Endothelial cell (in vitro differentiated cells): ENCODE data around the gene EPHA1. TPM values are rescaled to one million over a fixed set of nuclear protein-coding genes. Genes with fewer than 3 reads are reported as not detected.
"Not testable (repeated sequence)": the region's sequence is repeated elsewhere in the genome, so short reads cannot be mapped to it uniquely, and the experiment has no call there.

Experiments used
- DNase-seq: peaks from one replicate; pipeline ENCODE4 v3.0.0; 2021; ENCODE audit warnings: low spot score
- H3K27ac Mint-ChIP-seq: one replicate; pipeline ENCODE4 v1.8.0; 2021; ENCODE audit warnings: mixed read lengths, inconsistent platforms; ENCODE audit not compliant: unreplicated experiment
- H3K27me3 Mint-ChIP-seq: one replicate; pipeline ENCODE4 v1.8.0; 2021; ENCODE audit warnings: mild to moderate bottlenecking, moderate library complexity, mixed read lengths, inconsistent platforms; ENCODE audit not compliant: unreplicated experiment
- H3K36me3 Mint-ChIP-seq: one replicate; pipeline ENCODE4 v1.8.0; 2021; ENCODE audit warnings: mild to moderate bottlenecking, low read depth, mixed read lengths, inconsistent platforms; ENCODE audit not compliant: unreplicated experiment
- H3K4me1 Mint-ChIP-seq: one replicate; pipeline ENCODE4 v1.8.0; 2021; ENCODE audit warnings: mild to moderate bottlenecking, mixed read lengths, inconsistent platforms; ENCODE audit not compliant: unreplicated experiment
- H3K4me3 Mint-ChIP-seq: one replicate; pipeline ENCODE4 v1.8.0; 2021; ENCODE audit warnings: mild to moderate bottlenecking, mixed read lengths, inconsistent platforms; ENCODE audit not compliant: unreplicated experiment
- H3K9me3 Mint-ChIP-seq: one replicate; pipeline ENCODE4 v1.8.0; 2021; ENCODE audit warnings: mixed read lengths, inconsistent platforms; ENCODE audit not compliant: unreplicated experiment
- CTCF ChIP-seq: fragments of 200-600 bp; sonication (generic); IDR thresholded peaks from one replicate; pipeline ENCODE4 v1.5.0; 2021; ENCODE audit warnings: antibody characterized with exemption; ENCODE audit not compliant: unreplicated experiment
- total RNA-seq: library from RNA; stranded (reverse); fragmentation: NEBNext Ultra II Directional; extraction: Animal tissue kit (Norgen Biotek cat#: 25700); gene quantifications from one replicate; pipeline ENCODE4 v1.2.1, GENCODE V29; 2021; ENCODE audit not compliant: unreplicated experiment

Gene EPHA1
- total RNA-seq, 1 donor from 2014 or later, result 7.1 TPM

DNA sequence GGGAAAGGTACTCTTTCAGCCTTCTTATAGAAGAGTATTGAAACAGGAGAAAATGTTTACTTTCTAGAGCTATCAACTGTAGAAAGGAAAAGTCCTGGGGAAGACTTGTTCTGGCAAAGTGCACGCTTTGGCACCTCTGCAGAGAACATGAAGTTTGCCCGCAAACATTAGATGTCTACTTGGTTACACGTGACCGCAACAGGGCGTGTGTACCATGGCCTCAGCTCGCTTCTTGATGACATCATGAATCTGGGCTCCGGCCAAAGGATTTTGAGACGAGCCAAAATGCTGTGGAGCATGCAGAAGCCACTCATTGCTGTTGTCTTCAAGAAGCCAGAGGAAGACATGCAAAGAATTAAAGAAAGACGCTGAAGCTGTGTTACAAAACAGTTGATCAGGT is 26.0 kb upstream of the EPHA1 start:
- TF ChIP-seq CTCF, result no peak
- peaks cover 3% of the 10 kb centered on the region for H3K27me3 Mint-ChIP-seq
- H3K27ac Mint-ChIP-seq, result no peak overlapping the region
- H3K9me3 Mint-ChIP-seq, result no peaks in the 10 kb centered on the region
- DNase-seq, result no peak
- H3K4me3 Mint-ChIP-seq, result no peak overlapping the region
- H3K36me3 Mint-ChIP-seq, result no peaks in the 10 kb centered on the region
- no peaks in the 10 kb centered on the region for H3K4me1 Mint-ChIP-seq

- Mint-ChIP-seq H3K36me3 (no peaks in the 10 kb centered on the region), H3K9me3 (no peaks in the 10 kb centered on the region), H3K27ac (no peak overlapping the region), H3K4me3 (no peak overlapping the region), H3K4me1 (no peaks in the 10 kb centered on the region), H3K27me3 (peaks cover 3% of the 10 kb centered on the region)
- TF ChIP-seq CTCF, result no peak
- no peak for DNase-seq
These were observed 25.1 kb upstream of the EPHA1 start for GRCh38 chr7:143433759-143434158.

DNA sequence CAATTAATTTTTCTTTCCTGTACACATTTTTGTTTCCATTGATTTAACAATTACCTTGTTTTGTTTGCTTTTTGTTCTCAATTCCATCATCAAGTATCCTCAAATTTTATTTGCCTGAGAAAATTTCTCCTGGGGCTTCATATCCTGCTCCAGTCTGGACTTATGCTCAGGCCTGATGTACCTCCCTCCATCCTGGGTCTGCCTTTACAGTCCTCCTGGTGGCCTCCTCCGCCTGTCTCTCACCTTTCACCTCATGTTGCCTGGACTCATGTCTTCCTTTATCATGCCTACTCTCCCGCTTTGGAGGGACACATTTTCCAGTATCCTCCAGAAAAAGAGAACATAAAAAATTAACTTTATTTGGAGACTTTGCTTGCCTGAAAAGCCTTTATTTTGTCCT is 22.5 kb upstream of the EPHA1 start:
- DNase-seq, result no peak
- Mint-ChIP-seq H3K36me3 (no peaks in the 10 kb centered on the region), H3K27ac (no peak overlapping the region), H3K4me1 (no peaks in the 10 kb centered on the region), H3K4me3 (no peak overlapping the region), H3K9me3 (no peaks in the 10 kb centered on the region), H3K27me3 (peaks cover 3% of the 10 kb centered on the region)
- TF ChIP-seq CTCF, result no peak

DNA sequence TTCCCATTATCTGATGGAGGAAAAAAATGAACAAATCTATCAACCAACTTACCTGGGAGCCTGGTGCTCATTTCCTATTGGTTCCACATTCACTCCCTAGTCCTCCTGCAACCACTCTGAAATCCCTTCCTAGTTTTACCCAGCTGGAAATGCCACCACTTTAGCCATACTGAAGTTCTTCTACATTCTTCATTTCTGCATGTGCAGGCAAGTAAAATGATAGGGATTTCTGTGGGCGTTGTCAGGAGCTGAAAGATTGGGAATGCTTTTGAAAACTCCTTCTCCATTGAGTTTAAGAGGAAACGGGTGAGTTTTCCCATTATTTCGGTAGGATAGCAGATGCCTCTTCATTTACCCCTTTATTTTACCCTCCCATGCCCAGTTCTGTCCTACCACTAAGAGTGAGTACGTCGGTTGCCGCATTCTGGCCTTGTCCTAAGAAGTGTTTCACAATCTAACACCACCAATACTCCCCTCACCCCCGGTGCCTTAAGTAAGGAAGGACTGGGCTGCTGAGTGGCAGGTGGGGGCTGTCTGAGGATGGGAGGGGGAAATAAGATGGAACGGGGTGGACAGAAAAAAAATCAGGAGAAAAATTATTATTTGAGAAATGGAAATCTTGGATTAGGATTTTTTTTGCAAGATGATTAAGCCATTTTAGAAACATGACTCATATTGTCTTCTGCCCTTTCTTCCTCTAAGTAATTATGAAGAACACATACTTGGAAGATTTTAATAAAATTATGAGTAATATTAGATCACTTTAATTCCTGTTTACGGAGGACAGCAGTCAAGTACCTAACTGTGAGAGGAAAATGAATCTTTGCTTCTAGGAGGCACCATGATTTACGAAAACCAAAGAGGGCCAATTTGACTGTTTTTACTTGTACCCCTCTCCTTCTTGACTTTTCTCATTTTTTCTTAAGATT is 21.4 kb upstream of the EPHA1 start:
- TF ChIP-seq CTCF, result no peak
- Mint-ChIP-seq H3K9me3 (no peaks in the 10 kb centered on the region), H3K27ac (no peak overlapping the region), H3K4me3 (no peak overlapping the region), H3K4me1 (no peaks in the 10 kb centered on the region), H3K27me3 (no peaks in the 10 kb centered on the region), H3K36me3 (no peaks in the 10 kb centered on the region)
- no peak for DNase-seq

GRCh38 chr7:143426479-143427142 is 18.0 kb upstream of the EPHA1 start:
- DNase-seq, result no peak
- Mint-ChIP-seq H3K36me3 (peaks cover 8% of the 10 kb centered on the region), H3K9me3 (no peaks in the 10 kb centered on the region), H3K27ac (no peak overlapping the region), H3K4me3 (no peak overlapping the region), H3K4me1 (no peaks in the 10 kb centered on the region), H3K27me3 (no peaks in the 10 kb centered on the region)
- no peak for TF ChIP-seq CTCF

DNA sequence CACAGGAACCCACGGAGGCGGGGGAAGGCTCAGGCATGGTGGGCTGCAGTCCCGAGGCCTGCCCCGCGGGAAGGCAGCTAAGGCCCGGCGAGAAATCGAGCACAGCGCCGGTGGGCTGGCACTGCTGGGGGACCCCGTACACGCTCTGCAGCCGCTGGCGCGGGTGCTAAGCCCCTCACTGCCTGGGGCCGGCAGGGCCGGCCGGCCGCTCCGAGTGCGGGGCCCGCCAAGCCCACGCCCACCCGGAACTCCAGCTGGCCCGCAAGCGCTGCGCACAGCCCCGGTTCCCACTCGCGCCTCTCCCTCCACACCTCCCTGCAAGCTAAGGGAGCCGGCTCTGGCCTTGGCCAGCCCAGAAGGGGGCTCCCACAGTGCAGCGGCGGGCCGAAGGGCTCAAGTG is 15.8 kb upstream of the EPHA1 start:
- not testable (repeated sequence) for H3K27ac Mint-ChIP-seq, H3K9me3 Mint-ChIP-seq, H3K4me1 Mint-ChIP-seq, DNase-seq, H3K27me3 Mint-ChIP-seq, H3K36me3 Mint-ChIP-seq, H3K4me3 Mint-ChIP-seq
